ENCODE data around the gene HOXB5.

DNA sequence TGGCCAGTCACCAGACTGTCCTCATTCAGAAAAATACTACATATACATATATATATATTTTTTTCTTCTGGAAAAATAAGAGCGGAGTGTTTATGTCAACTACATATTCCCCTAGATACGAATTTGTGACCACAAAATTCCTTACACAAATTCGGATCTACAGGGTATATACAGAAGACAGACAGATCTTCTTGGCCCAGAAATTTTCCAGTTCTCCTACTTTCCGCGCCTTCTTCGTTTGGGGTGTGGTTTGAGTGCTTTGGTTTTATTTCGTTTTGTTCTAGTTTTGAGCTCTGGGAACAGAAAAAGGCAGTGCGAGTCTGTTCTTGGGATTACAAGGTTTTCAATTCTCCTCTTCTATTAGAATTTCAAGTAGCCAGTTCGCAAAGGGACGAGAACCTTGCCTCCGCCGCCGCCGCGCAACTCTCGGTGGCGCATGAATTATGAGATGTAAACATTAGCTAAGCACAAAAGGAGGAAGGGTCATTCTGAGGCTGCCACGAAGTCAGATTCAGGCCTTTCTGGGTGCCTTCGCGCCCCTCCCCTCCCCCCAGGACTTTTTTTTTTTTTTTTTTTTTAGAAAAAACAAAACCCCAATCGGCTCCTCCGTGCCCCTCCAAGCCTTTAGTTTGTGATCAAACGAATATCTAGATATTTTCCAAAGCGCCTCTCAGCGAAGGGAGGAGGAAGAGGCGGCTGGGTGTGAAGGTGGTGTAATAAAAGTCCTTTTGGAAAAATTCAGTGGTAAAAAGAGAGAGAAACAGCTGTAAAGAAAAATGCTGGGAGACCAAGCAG lies 13.6 kb downstream of the HOXB5 start:
- TF ChIP-seq CTCF (IDR thresholded peaks at IDR 0.05; ENCODE audit: poor library complexity) (no peak), EZH2 (IDR thresholded peaks at IDR 0.05; ENCODE audit: borderline replicate concordance) (no peak), EZH2phosphoT487 (IDR thresholded peaks at IDR 0.05; ENCODE audit: low read depth, severe bottlenecking, unreplicated experiment) (peak; percentile 86)
